Medulla oblongata (tissue), 1 donor: ENCODE data around the gene CHSY3.
"Not testable (repeated sequence)": the region's sequence is repeated elsewhere in the genome, so short reads cannot be mapped to it uniquely, and the experiment has no call there.

Experiments used
- DNase-seq: peaks from one replicate; pipeline ENCODE4 v3.0.0-alpha.2; 2015; ENCODE audit errors: extremely low spot score

CHSY3 gene

DNA sequence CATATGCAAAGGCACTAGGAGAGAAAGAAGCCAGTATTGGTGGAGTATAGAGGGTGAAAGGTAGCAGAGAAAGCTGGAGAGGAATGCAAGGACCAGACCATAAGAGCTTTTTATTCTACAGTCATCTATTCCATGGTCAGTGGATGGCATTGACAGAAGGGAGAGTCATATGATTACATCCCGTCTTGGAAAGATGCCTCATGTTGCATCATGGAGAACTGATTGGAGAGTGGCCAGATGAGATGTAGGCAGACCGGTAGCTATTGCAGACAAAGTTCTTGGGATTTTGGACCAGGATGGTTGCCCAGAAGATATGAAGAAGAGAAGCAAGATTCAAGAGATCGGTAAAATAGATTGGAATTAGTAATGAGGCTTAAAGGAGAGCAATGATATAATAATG is 260.7 kb downstream of the CHSY3 start:
- DNase-seq: no peak

DNA sequence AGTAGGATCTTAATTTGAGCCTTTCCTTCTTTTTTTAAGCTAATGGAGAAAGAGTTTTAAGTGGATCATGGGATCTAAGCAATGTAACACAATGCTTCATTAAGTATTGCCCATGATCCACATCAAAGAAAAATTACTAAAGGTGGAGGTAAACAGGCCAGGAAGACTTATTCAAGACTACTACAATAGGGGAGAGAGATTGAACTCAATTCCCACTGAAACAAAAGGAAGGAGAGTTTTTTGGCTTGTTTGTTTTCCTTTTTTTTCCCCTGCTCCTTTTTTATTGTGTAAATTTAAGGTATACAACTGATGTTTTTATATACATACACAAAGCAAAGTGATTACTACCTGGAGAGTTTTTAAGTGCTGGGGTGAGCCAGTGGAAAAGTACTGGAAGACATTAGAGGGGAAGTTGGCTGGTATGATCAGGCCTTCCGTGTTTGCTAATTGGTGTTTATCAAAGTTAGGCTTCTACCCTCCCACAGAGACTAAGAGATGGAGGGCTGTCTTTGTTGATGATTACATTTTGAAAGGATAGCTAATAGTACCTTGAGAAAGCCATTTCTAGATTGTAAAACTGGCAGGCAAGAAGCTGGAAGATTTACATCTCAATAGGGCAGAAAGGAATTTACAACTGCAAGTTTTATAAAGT is 262.7 kb downstream of the CHSY3 start:
- no peak for DNase-seq

- no peak for DNase-seq
Measured at GRCh38 chr5:130168211-130168610, 263.9 kb downstream of the CHSY3 start.

- DNase-seq: no peak
Measured at GRCh38 chr5:130171699-130172098, 267.4 kb downstream of the CHSY3 start.

DNA sequence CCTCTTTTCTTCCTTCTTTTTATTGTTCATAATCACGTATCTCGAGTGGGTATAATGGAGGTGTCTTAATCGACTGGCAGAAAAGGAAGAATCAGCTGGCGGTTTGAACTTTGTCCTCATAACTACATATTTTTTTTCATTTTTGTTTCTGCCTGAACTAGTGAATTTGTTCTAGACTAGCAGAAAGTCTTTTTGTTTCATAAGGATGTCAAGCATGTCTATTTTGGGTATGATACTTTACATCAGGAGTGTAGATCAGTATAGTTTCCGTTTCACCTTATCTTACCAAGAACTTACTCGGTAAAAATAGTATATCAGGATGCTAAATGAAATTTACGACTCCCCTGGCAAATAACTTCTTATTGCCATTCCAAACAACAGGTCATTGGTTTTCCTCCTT is 278.9 kb downstream of the CHSY3 start:
- DNase-seq: no peak

- DNase-seq: no peak
Measured at GRCh38 chr5:130189961-130190360, 285.7 kb downstream of the CHSY3 start.

DNA sequence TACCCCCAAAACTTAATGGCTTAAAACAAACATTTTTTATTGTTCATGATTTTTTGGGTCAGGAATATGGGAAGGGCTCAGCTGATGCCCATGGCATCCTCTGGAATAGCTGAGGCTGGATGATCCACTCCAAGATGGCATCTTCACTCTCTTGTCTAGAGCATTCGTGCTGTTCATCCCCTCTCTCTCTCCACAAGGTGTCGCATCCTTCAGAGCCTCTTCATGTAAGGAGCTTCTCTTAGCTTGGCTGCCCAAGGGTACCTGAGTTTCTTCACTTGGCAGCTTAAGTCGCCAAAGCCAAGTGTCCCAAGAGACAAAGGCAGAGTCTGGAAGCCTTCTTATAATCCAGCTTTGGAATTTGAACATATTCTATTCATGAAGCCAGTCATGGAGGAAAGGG is 294.7 kb downstream of the CHSY3 start:
- DNase-seq: no peak

DNA sequence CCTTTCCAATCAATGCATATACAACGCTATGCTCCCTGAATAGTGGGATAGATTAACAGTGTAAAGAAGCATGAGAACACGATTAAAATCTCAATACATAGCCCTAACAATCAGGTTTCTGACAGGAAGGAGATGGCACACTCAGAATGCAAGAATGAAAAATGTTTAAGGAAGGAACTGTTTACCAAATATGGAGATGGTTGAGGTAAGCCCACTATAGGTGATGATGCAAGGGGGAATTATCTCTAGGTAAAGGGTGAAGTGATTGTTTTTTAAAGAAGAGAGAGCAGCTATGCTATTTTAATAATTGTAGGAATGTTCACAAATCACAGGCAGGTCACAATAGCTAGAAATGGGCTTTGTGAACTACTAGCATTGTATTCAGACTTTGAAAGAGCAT is 302.4 kb downstream of the CHSY3 start:
- no peak for DNase-seq

DNA sequence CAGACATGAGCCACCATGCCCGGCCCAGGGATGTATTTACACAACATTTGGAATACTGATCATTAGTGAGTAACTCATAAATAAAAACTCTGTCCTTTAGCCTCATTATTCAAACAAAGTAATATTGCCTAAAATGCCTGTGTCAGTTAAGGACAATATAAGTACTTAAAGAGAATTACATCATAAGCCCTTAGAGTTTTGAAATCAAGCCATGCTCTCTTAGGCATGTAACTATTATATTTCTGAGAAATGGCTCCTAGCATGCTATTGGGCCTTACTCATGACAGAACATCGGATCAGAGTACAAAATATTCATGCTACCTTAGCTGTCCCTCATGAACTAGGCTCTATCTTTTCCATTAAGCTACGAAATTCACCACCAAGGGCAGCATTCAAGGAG is 309.3 kb downstream of the CHSY3 start:
- no peak for DNase-seq

DNA sequence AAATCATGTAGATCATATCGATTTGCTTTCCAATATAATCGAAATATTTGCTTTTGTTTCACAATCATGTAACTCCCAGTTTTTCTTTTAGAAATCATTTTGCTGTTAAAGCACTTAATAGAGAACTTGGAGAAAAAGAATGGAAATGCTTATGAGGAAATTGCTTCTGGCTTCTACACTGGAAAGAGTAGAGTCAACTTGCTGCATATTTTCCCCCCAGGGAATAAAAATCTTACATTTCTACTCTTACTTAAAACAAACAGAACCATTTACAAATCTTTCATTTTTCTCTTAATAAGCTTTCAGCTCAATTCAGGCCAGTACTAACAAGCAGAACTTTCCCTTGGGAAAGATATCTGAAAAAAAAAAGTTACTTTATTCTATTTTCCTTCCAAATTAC is 312.0 kb downstream of the CHSY3 start:
- DNase-seq: no peak

- no peak for DNase-seq
Measured at GRCh38 chr5:130222573-130222972, 318.3 kb downstream of the CHSY3 start.

DNA sequence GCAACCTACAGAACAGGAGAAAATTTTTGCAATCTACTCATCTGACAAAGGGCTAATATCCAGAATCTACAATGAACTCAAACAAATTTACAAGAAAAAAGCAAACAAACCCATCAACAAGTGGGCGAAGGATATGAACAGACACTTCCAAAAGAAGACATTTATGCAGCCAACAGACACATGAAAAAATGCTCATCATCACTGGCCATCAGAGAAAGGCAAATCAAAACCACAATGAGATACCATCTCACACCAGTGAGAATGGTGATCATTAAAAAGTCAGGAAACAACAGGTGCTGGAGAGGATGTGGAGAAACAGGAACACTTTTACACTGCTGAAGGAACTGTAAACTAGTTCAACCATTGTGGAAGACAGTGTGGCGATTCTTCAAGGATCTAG is 322.3 kb downstream of the CHSY3 start:
- DNase-seq: not testable (repeated sequence)

GRCh38 chr5:130227699-130228098 is 323.4 kb downstream of the CHSY3 start:
- no peak for DNase-seq

- no peak for DNase-seq
Measured at GRCh38 chr5:130231786-130232185, 327.5 kb downstream of the CHSY3 start.

- no peak for DNase-seq
Measured at GRCh38 chr5:130234816-130235215, 330.6 kb downstream of the CHSY3 start.
